EL (cell line): ENCODE measurements around the gene OSBPL6.
A peak's percentile ranks its signal among the peaks of the same experiment; 100 is the strongest.

Experiments
- DNase-seq: peaks from one replicate; pipeline ENCODE4 v3.0.0-alpha.2; 2016

The OSBPL6 gene

GRCh38 chr2:178242552-178242883 is 48.2 kb downstream of the OSBPL6 start:
- no peak for DNase-seq

- DNase-seq, result no peak
Observed at GRCh38 chr2:178243961-178244360, 49.6 kb downstream of the OSBPL6 start.

- no peak for DNase-seq
Observed at GRCh38 chr2:178244777-178245176, 50.5 kb downstream of the OSBPL6 start.

- no peak for DNase-seq
Observed at GRCh38 chr2:178246696-178247095, 52.4 kb downstream of the OSBPL6 start.

GRCh38 chr2:178247250-178247649 is 52.9 kb downstream of the OSBPL6 start:
- no peak for DNase-seq

GRCh38 chr2:178250429-178250828 is 56.1 kb downstream of the OSBPL6 start:
- DNase-seq, result no peak

GRCh38 chr2:178251151-178251955 is 57.0 kb downstream of the OSBPL6 start:
- no peak for DNase-seq

GRCh38 chr2:178256382-178257042 is 62.2 kb downstream of the OSBPL6 start:
- DNase-seq, result no peak

GRCh38 chr2:178257127-178257526 is 62.8 kb downstream of the OSBPL6 start:
- no peak for DNase-seq

GRCh38 chr2:178258916-178259315 is 64.6 kb downstream of the OSBPL6 start:
- DNase-seq, result peak; percentile 35

- DNase-seq, result no peak
Observed at GRCh38 chr2:178263159-178263860, 69.0 kb downstream of the OSBPL6 start.

GRCh38 chr2:178264211-178264610 is 69.9 kb downstream of the OSBPL6 start:
- no peak for DNase-seq

- no peak for DNase-seq
Observed at GRCh38 chr2:178265851-178266250, 71.5 kb downstream of the OSBPL6 start.

- no peak for DNase-seq
Observed at GRCh38 chr2:178266445-178266844, 72.1 kb downstream of the OSBPL6 start.

- no peak for DNase-seq
Observed at GRCh38 chr2:178267660-178268059, 73.3 kb downstream of the OSBPL6 start.

- DNase-seq, result no peak
Observed at GRCh38 chr2:178268435-178268834, 74.1 kb downstream of the OSBPL6 start.

GRCh38 chr2:178269438-178270224 is 75.3 kb downstream of the OSBPL6 start:
- DNase-seq, result no peak

- DNase-seq, result no peak
Observed at GRCh38 chr2:178270338-178270737, 76.0 kb downstream of the OSBPL6 start.

- no peak for DNase-seq
Observed at GRCh38 chr2:178271094-178271493, 76.8 kb downstream of the OSBPL6 start.

- DNase-seq, result no peak
Observed at GRCh38 chr2:178271629-178272333, 77.5 kb downstream of the OSBPL6 start.

GRCh38 chr2:178273787-178274360 is 79.6 kb downstream of the OSBPL6 start:
- no peak for DNase-seq

GRCh38 chr2:178275600-178275999 is 81.3 kb downstream of the OSBPL6 start:
- no peak for DNase-seq
